RWPE2 (cell line): ENCODE data around the gene PLEKHG2.

Experiments
- ATAC-seq: fragments of 200-7000 bp; cut with Tn5 transposase; 3 replicates; pipeline ENCODE4 v1.9.1; 2021; ENCODE audit warnings: low read depth
- DNase-seq: peaks from one replicate; pipeline ENCODE4 v3.0.0-alpha.2; 2020; ENCODE audit warnings: low spot score
- H3K27ac ChIP-seq: fragments of 450-650 bp; 2 replicates; pipeline ENCODE4 v1.5.1; 2017; ENCODE audit warnings: mild to moderate bottlenecking; ENCODE audit not compliant: poor library complexity, severe bottlenecking
- H3K27me3 ChIP-seq: fragments of 250-450 bp; sonication (Bioruptor Pico); 2 replicates; pipeline ENCODE4 v1.5.1; 2021; ENCODE audit warnings: mild to moderate bottlenecking, moderate library complexity; ENCODE audit not compliant: insufficient read depth, poor library complexity, severe bottlenecking
- H3K36me3 ChIP-seq: fragments of 250-450 bp; sonication (Bioruptor Pico); 2 replicates; pipeline ENCODE4 v1.5.1; 2020; ENCODE audit warnings: low read depth, mild to moderate bottlenecking, moderate library complexity
- H3K4me1 ChIP-seq: fragments of 250-450 bp; sonication (Bioruptor Pico); 2 replicates; pipeline ENCODE4 v1.5.1; 2021; ENCODE audit warnings: mild to moderate bottlenecking, moderate library complexity; ENCODE audit not compliant: insufficient read depth, poor library complexity, severe bottlenecking
- H3K4me3 ChIP-seq: fragments of 250-450 bp; sonication (Bioruptor Pico); 2 replicates; pipeline ENCODE4 v1.5.1; 2021; ENCODE audit warnings: mild to moderate bottlenecking, moderate library complexity; ENCODE audit not compliant: severe bottlenecking
- H3K9me3 ChIP-seq: fragments of 250-450 bp; sonication (Bioruptor Pico); 2 replicates; pipeline ENCODE4 v1.5.1; 2021; ENCODE audit warnings: mild to moderate bottlenecking, moderate library complexity; ENCODE audit not compliant: severe bottlenecking
- CTCF ChIP-seq: fragments of 450-650 bp; IDR thresholded peaks from one replicate; pipeline ENCODE4 v1.5.1; 2017; ENCODE audit warnings: mild to moderate bottlenecking, moderate library complexity; ENCODE audit not compliant: poor library complexity, severe bottlenecking

The PLEKHG2 gene

DNA sequence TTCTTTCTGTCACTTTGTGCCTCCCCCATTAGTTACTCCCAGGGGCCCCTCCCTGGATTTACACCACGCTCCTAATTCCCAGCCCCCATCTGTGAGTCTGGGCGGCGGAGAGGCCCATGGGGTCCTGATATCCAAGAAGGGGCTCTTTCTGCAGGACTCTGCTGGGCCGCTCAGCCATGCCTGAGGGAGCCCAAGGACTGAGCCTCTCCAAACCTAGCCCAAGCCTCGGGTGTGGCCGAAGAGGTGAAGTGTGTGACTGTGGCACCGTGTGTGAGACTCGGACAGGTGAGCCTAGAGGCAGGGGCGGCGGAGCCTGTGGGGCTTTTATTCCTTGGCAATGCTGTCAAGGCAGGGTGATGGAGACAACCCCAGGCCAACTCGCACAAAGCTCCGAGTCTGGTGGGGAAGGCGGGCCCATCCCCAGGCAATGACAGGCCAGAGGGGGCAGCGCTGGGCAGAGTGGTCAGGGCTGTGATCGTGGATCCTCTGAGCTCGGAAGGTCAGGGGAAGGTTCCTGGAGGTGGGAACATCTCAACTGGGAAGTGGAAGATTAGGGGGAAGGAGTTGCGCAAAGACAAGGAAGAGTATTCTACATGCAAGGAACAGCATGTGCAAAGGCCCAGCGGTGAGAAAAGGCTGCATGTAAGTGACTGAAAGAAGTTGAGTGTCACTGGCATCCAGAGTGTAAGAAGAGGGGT, 1.6 kb downstream of the PLEKHG2 start:
- H3K36me3 ChIP-seq = peaks cover 34% of the 10 kb centered on the region
- no peaks in the 10 kb centered on the region for H3K9me3 ChIP-seq
- no peak for ATAC-seq
- peak overlapping the region; percentile 97 for H3K27ac ChIP-seq
- DNase-seq = no peak
- peak overlapping the region; percentile 84 for H3K4me3 ChIP-seq
- TF ChIP-seq CTCF = peak; percentile 15
- peaks cover 13% of the 10 kb centered on the region for H3K4me1 ChIP-seq
- H3K27me3 ChIP-seq = no peaks in the 10 kb centered on the region

DNA sequence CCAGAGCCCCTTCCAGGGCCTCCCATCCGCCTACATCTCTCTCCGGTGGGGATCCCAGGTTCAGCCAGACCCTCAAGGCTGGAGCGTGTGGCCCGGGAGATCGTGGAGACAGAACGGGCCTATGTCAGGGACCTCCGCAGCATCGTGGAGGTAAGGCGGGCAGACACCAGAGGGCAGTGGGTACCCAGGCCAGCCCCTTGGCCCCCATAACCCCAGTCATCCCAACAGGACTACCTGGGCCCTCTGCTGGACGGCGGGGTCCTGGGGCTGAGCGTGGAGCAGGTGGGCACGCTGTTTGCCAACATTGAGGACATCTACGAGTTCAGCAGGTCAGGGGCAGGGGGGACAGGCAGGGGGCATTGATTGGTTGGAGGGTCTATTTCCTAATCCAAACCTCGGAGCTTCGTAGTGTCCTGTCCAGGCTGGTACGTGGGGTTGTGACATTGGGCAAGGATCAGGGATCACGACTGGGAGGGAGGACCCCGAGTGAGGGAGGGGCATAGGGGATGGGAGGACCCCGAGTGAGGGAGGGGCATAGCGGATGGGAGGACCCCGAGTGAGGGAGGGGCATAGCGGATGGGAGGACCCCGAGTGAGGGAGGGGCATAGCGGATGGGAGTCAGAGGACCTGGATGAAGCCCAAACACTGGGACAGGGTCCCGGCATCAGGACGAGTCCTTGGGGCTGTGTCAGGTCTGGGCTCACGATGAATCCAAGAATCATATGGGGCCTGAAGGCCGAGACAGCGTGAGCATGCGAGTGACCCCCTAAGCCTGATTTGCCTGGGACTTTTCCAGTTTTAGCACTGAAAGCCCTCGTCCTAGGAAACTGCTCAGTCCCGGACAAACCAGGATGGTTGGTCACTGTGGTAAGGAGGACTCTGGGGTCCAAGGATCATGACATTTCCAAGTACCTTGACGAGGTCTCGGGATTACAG, 2.9 kb downstream of the PLEKHG2 start:
- DNase-seq (no peak), ATAC-seq (no peak)
- H3K9me3 ChIP-seq = no peaks in the 10 kb centered on the region
- TF ChIP-seq CTCF = no peak
- no peak overlapping the region for H3K27ac ChIP-seq
- peaks cover 12% of the 10 kb centered on the region for H3K4me1 ChIP-seq
- no peaks in the 10 kb centered on the region for H3K27me3 ChIP-seq
- H3K36me3 ChIP-seq = peaks cover 45% of the 10 kb centered on the region
- no peak overlapping the region for H3K4me3 ChIP-seq

- peaks cover 50% of the 10 kb centered on the region for H3K36me3 ChIP-seq
- ATAC-seq = no peak
- H3K4me3 ChIP-seq = no peak overlapping the region
- H3K4me1 ChIP-seq = peaks cover 3% of the 10 kb centered on the region
- H3K9me3 ChIP-seq = no peaks in the 10 kb centered on the region
- no peaks in the 10 kb centered on the region for H3K27me3 ChIP-seq
- no peak overlapping the region for H3K27ac ChIP-seq
- no peak for TF ChIP-seq CTCF
- no peak for DNase-seq
These were observed 4.0 kb downstream of the PLEKHG2 start for GRCh38 chr19:39416152-39417120.

DNA sequence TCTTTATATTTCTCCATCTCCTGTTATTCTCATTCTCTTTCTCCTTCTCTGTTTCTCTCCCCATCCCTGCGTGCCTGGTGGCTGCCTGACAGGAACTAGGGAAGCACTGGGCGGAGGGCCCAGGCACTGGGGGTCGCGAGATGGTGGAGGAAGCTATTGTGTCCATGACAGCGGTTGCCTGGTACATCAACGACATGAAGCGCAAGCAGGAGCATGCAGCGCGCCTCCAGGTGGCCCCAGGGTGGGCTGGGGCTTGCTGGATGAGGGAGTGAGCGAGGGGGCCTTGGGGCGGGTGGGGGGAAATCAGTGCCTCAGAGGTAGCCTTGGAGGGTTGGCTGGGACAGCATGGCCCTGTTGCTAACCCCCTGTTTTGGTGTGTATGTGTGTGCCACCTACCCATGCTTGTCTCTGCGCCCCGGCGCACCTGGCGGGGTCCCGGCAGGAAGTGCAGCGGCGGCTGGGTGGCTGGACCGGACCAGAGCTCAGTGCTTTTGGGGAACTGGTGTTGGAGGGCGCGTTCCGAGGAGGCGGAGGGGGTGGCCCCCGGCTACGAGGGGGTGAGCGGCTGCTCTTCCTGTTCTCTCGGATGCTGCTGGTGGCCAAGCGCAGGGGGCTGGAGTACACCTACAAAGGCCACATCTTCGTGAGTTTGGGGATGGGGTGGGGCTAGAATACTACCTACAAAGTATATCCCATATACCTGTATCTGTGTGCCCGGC, 5.2 kb downstream of the PLEKHG2 start:
- ATAC-seq = no peak
- TF ChIP-seq CTCF = no peak
- H3K9me3 ChIP-seq = no peaks in the 10 kb centered on the region
- H3K27me3 ChIP-seq = no peaks in the 10 kb centered on the region
- H3K4me3 ChIP-seq = no peak overlapping the region
- H3K36me3 ChIP-seq = peaks cover 62% of the 10 kb centered on the region
- no peak for DNase-seq
- H3K4me1 ChIP-seq = no peaks in the 10 kb centered on the region
- no peak overlapping the region for H3K27ac ChIP-seq
